Activated B cell treated with CpG ODN at 0.5 μM for 24 hours (primary cell): Measurements from ENCODE around the gene NAPSA. TPM values are rescaled to one million over a fixed set of nuclear protein-coding genes. Genes with fewer than 3 reads are reported as not detected.

ENCODE experiments used
- ATAC-seq: fragments of 200-7000 bp; cut with Tn5 transposase; one replicate; pipeline ENCODE4 v1.10.0; 2021; ENCODE audit warnings: low read depth, mild to moderate bottlenecking, moderate library complexity
- CTCF ChIA-PET: fragments of 350-600 bp; sonication (Branson Sonifier 250); formaldehyde crosslinking; loops from one replicate; lab custom pipeline; 2021; ENCODE audit warnings: antibody characterized with exemption; lab: Charles Lee
- POLR2A ChIA-PET: fragments of 350-600 bp; sonication (Branson Sonifier 250); formaldehyde crosslinking; loops from one replicate; lab custom pipeline; 2021; ENCODE audit warnings: antibody characterized with exemption; lab: Charles Lee
- DNase-seq: peaks from one replicate; pipeline ENCODE4 v3.0.0; 2022
- H3K27ac Mint-ChIP-seq: one replicate; pipeline ENCODE4 v1.8.0; 2020; ENCODE audit warnings: mixed read lengths
- H3K27me3 Mint-ChIP-seq: one replicate; pipeline ENCODE4 v1.8.0; 2021; ENCODE audit warnings: mixed read lengths
- H3K36me3 Mint-ChIP-seq: one replicate; pipeline ENCODE4 v1.8.0; 2021; ENCODE audit warnings: low read depth, mixed read lengths
- H3K4me1 Mint-ChIP-seq: one replicate; pipeline ENCODE4 v1.8.0; 2021; ENCODE audit warnings: mixed read lengths
- H3K4me3 Mint-ChIP-seq: one replicate; pipeline ENCODE4 v1.8.0; 2020; ENCODE audit warnings: mild to moderate bottlenecking, mixed read lengths
- H3K9me3 Mint-ChIP-seq: one replicate; pipeline ENCODE4 v1.8.0; 2020; ENCODE audit warnings: mixed read lengths
- intact Hi-C: fragments of 100-400 bp; cut with micrococcal nuclease; formaldehyde crosslinking; loops from one replicate; pipeline ENCODE4 v1.15.1; 2024
- total RNA-seq: library from RNA; stranded (reverse); gene quantifications from 2 replicates; pipeline ENCODE4 v1.2.3, GENCODE V29; 2022
- TF ChIP-seq, protein P1 (sequence below): fragments of 200-600 bp; IDR thresholded peaks from one replicate; pipeline ENCODE4 v1.8.0; 2022; ENCODE audit warnings: antibody characterized with exemption, mild to moderate bottlenecking

Gene NAPSA
- total RNA-seq, 1 donor from 2014 or later: 2.4 TPM

DNA sequence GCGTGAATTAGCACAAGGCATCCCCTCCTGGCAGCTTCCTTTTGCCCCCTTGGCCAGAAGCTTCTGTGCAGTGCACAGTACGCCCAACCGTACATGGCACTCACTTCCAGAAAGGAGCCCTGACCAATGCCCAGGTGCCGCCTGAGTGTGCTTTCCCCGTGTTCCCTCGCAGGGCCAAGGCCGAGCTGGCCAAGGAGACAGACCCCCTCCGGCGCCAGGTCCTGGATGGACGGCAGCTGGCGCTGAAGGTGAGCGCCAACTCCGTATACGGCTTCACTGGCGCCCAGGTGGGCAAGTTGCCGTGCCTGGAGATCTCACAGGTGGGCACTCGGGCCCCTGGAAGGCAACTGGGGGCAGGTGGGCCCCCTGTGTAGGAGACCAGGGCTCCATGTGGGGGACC lies 43.9 kb upstream of the NAPSA start:
- no peak overlapping the region for H3K27ac Mint-ChIP-seq
- ChIA-PET CTCF (no interaction called here), POLR2A (interaction anchor here (1.1 kb wide), 1 partner anchor 33 kb away, joined by 3 read pairs; the partner anchor contains the start of gene NR1H2)
- peaks cover under 1% of the 10 kb centered on the region for H3K4me1 Mint-ChIP-seq
- H3K27me3 Mint-ChIP-seq: no peaks in the 10 kb centered on the region
- no peaks in the 10 kb centered on the region for H3K9me3 Mint-ChIP-seq
- ATAC-seq (no peak), DNase-seq (no peak)
- TF ChIP-seq, protein P1, sequence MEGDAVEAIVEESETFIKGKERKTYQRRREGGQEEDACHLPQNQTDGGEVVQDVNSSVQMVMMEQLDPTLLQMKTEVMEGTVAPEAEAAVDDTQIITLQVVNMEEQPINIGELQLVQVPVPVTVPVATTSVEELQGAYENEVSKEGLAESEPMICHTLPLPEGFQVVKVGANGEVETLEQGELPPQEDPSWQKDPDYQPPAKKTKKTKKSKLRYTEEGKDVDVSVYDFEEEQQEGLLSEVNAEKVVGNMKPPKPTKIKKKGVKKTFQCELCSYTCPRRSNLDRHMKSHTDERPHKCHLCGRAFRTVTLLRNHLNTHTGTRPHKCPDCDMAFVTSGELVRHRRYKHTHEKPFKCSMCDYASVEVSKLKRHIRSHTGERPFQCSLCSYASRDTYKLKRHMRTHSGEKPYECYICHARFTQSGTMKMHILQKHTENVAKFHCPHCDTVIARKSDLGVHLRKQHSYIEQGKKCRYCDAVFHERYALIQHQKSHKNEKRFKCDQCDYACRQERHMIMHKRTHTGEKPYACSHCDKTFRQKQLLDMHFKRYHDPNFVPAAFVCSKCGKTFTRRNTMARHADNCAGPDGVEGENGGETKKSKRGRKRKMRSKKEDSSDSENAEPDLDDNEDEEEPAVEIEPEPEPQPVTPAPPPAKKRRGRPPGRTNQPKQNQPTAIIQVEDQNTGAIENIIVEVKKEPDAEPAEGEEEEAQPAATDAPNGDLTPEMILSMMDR: no peak
- intact Hi-C loops: no loop called here
- no peak overlapping the region for H3K4me3 Mint-ChIP-seq
- H3K36me3 Mint-ChIP-seq: peaks cover 36% of the 10 kb centered on the region

DNA sequence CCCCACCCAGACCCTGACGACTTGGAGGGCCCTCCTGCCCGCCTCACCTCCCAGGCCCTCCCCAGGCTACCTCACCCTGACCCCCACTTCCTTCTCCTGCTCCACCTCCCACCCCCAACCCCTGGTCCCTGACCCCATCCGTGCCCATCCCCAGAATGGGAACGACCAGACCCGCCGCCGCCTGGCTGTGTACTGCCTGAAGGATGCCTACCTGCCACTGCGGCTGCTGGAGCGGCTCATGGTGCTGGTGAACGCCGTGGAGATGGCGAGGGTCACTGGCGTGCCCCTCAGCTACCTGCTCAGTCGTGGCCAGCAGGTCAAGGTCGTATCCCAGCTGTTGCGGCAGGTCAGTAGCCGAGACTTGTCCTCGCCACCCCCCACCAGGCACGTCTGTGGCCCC lies 41.4 kb upstream of the NAPSA start:
- intact Hi-C loops: no loop called here
- DNase-seq (no peak), ATAC-seq (no peak)
- POLR2A ChIA-PET: no interaction called here
- no peaks in the 10 kb centered on the region for H3K27me3 Mint-ChIP-seq
- H3K27ac Mint-ChIP-seq: no peak overlapping the region
- TF ChIP-seq, protein P1: no peak
- no peak overlapping the region for H3K4me3 Mint-ChIP-seq
- H3K9me3 Mint-ChIP-seq: no peaks in the 10 kb centered on the region
- H3K36me3 Mint-ChIP-seq: peaks cover 49% of the 10 kb centered on the region
- no peaks in the 10 kb centered on the region for H3K4me1 Mint-ChIP-seq
- CTCF ChIA-PET: no interaction called here

DNA sequence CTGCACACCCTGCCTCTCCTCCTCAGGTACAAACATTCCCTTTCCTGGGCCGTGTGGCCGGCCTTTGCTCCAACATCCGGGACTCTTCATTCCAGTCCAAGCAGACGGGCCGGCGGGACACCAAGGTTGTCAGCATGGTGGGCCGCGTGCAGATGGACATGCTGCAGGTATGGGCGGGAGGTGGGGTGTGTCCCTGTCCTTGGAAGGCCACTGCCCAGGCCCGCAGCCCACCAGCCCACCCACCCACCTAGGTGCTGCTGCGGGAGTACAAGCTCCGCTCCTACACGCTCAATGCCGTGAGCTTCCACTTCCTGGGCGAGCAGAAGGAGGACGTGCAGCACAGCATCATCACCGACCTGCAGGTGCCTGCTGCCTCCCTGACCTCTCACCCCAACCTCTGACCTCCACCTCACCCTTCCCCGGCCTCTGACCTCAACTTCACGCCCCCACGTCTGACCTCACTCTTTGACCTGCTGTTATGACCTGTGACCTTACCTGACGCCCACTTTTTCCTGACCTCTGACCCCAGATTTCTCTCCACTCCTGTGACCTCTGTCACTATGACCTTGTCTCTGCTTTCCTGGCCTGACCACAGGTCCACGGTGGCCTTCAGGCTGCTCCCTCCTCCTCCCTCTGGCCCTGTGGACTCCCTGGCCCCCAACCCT lies 40.8 kb upstream of the NAPSA start:
- DNase-seq: no peak
- H3K4me1 Mint-ChIP-seq: no peaks in the 10 kb centered on the region
- H3K4me3 Mint-ChIP-seq: no peak overlapping the region
- TF ChIP-seq, protein P1: no peak
- no peak for ATAC-seq
- H3K9me3 Mint-ChIP-seq: no peaks in the 10 kb centered on the region
- POLR2A ChIA-PET: no interaction called here
- CTCF ChIA-PET: no interaction called here
- no peak overlapping the region for H3K27ac Mint-ChIP-seq
- intact Hi-C loops: no loop called here
- peaks cover 49% of the 10 kb centered on the region for H3K36me3 Mint-ChIP-seq
- no peaks in the 10 kb centered on the region for H3K27me3 Mint-ChIP-seq

DNA sequence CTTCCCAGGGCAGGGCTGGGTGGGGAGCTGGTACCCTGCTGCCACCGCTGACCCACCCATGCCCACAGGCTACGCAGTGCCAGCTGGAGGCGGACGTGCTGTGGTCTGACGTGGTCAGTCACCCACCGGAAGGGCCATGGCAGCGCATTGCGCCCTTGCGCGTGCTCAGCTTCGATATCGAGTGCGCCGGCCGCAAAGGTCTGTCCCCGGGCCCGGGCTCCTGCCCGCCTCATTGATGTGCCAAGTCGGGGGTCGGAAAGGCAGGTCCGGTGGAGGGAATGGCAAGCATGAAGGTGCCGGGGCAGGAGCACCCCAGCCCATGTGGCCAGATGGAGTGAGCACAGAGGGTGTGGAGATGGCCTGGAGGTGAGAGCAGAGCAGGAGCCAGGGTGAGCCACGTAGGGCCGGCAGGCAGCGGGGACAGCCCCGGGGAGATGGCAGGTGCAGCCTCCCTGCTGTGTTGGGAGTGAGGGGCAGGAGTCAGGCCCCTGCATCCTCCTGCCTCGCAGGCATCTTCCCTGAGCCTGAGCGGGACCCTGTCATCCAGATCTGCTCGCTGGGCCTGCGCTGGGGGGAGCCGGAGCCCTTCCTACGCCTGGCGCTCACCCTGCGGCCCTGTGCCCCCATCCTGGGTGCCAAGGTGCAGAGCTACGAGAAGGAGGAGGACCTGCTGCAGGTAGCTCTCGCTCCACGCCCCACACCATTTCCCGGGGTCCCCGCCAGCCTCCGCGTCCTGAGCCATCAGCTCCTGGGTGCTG lies 37.3 kb upstream of the NAPSA start:
- CTCF ChIA-PET: no interaction called here
- H3K9me3 Mint-ChIP-seq: no peaks in the 10 kb centered on the region
- no peak overlapping the region for H3K27ac Mint-ChIP-seq
- no peaks in the 10 kb centered on the region for H3K27me3 Mint-ChIP-seq
- ATAC-seq (no peak), DNase-seq (no peak)
- peaks cover 43% of the 10 kb centered on the region for H3K36me3 Mint-ChIP-seq
- intact Hi-C loops: no loop called here
- POLR2A ChIA-PET: interaction anchor here (0.6 kb wide), 1 partner anchor 353 kb away, joined by 3 read pairs; no protein-coding TSS in a partner anchor
- H3K4me3 Mint-ChIP-seq: no peak overlapping the region
- TF ChIP-seq, protein P1: no peak
- no peaks in the 10 kb centered on the region for H3K4me1 Mint-ChIP-seq
